Spleen (tissue), 7 donors: ENCODE data around the gene TUBB8.

ENCODE experiments used
- CTCF ChIP-seq, 11 experiments: fragments of 200-600 bp in 7 of 11; fragments of 450-650 bp in 4 of 11; sonication (generic) in 4 of 11; IDR thresholded peaks in 8 of 11; conservative IDR thresholded peaks in 3 of 11; 1 replicate in 7 of 11; 2 replicates in 4 of 11; pipeline versions ENCODE4 v1.4.0 to v1.8.0; 2016 to 2021; ENCODE audit warnings: antibody characterized with exemption in 11 of 11, inconsistent platforms in 4 of 11, mild to moderate bottlenecking in 1 of 11
- POLR2A ChIP-seq, 3 donors: fragments of 450-650 bp; IDR thresholded peaks; one replicate each; pipeline ENCODE4 v1.5.1; 2017; ENCODE audit warnings: antibody characterized with exemption in 3 of 3, mild to moderate bottlenecking in 1 of 3
- donor health status: DM: no; HTN: no; CAD: no; lungs with moderate emphysema.
- donor health status: DM: no; HTN: no; CAD: no.
- donor health status: DM: no; HTN: no; CAD: no.

- no peak for TF ChIP-seq CTCF (IDR thresholded peaks at IDR 0.05 in 8 of 11, conservative IDR thresholded peaks at IDR 0.05 in 3 of 11)
- no peak for TF ChIP-seq POLR2A (IDR thresholded peaks at IDR 0.05)
These were observed 47.4 kb upstream of the TUBB8 start for GRCh38 chr10:96466-96865.
